Glutamatergic neuron (in vitro differentiated cells): Measurements from ENCODE around the gene KIF1C. TPM values are rescaled to one million over a fixed set of nuclear protein-coding genes. Genes with fewer than 3 reads are reported as not detected.

ENCODE experiments used
- DNase-seq: peaks from one replicate; pipeline ENCODE4 v3.0.0; 2022
- H3K27ac Mint-ChIP-seq: one replicate; pipeline ENCODE4 v1.8.0; 2020; ENCODE audit warnings: mild to moderate bottlenecking, mixed read lengths, inconsistent platforms; ENCODE audit not compliant: unreplicated experiment
- H3K27me3 Mint-ChIP-seq: one replicate; pipeline ENCODE4 v1.8.0; 2020; ENCODE audit warnings: mild to moderate bottlenecking, moderate library complexity, mixed read lengths, inconsistent platforms; ENCODE audit not compliant: unreplicated experiment
- H3K36me3 Mint-ChIP-seq: one replicate; pipeline ENCODE4 v1.8.0; 2020; ENCODE audit warnings: mild to moderate bottlenecking, mixed read lengths, inconsistent platforms; ENCODE audit not compliant: unreplicated experiment
- H3K4me1 Mint-ChIP-seq: one replicate; pipeline ENCODE4 v1.8.0; 2020; ENCODE audit warnings: mild to moderate bottlenecking, low read depth, mixed read lengths, inconsistent platforms; ENCODE audit not compliant: unreplicated experiment
- H3K4me3 Mint-ChIP-seq: one replicate; pipeline ENCODE4 v1.8.0; 2020; ENCODE audit warnings: mild to moderate bottlenecking, mixed read lengths, inconsistent platforms; ENCODE audit not compliant: unreplicated experiment
- H3K9me3 Mint-ChIP-seq: one replicate; pipeline ENCODE4 v1.8.0; 2020; ENCODE audit warnings: mild to moderate bottlenecking, moderate library complexity, mixed read lengths, inconsistent platforms; ENCODE audit not compliant: unreplicated experiment
- CTCF ChIP-seq: fragments of 200-600 bp; sonication (generic); IDR thresholded peaks from one replicate; pipeline ENCODE4 v1.5.0; 2021; ENCODE audit not compliant: partially characterized antibody, unreplicated experiment
- total RNA-seq: library from RNA; stranded (reverse); fragmentation: NEBNext Ultra II Directional; extraction: Animal tissue kit (Norgen Biotek cat#: 25700); gene quantifications from one replicate; pipeline ENCODE4 v1.2.1, GENCODE V29; 2021; ENCODE audit not compliant: unreplicated experiment

KIF1C gene
- total RNA-seq, 1 donor from 2014 or later = 5.6 TPM

DNA sequence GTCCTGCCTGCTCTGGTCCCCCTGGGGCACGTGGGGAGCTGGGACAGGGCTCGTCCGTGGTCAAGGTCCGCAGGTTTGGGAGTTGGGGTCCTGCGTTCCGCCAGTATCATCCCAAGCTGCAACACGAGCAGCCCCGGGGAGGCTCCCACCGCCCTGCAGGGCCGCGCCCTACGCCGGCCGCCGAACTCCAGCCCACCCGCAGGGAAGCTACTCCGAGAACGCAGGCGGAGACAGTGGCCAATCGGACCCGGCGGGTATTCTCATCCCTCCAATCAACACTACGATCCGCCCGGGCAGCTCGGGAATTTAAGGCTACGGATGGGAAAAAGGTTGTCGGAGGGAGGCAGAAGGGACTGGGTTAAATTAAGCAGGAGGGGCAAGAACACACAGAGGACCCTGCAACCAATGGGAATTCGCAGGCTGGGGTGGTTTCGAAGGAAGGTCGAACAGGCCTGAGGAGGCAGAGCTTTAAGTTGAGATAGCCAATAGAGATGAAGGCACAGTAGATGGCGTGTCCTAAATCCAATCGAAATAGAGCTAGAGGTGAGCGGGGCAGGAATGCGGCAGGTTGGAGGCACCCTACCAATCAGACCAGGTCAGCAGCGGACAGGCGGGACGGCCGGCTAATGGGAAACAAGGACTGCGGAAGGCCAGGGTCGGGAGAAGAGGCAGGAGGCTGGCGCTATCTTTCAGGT lies 30.8 kb upstream of the KIF1C start:
- peaks cover 20% of the 10 kb centered on the region for H3K4me1 Mint-ChIP-seq
- H3K9me3 Mint-ChIP-seq = peaks cover 5% of the 10 kb centered on the region
- H3K36me3 Mint-ChIP-seq = no peaks in the 10 kb centered on the region
- H3K4me3 Mint-ChIP-seq = no peak overlapping the region
- no peak overlapping the region for H3K27ac Mint-ChIP-seq
- peaks cover 21% of the 10 kb centered on the region for H3K27me3 Mint-ChIP-seq
- DNase-seq = peak; percentile 94
- TF ChIP-seq CTCF = no peak

GRCh38 chr17:4967539-4968485 lies 29.9 kb upstream of the KIF1C start, which contains the start of gene SPAG7:
TSS of gene SPAG7 (minus strand) at chr17:4967817. CDS start at chr17:4967804, 13 bp downstream.
- Mint-ChIP-seq H3K9me3 (peaks cover 5% of the 10 kb centered on the region), H3K36me3 (no peaks in the 10 kb centered on the region), H3K4me3 (no peak within 1 kb of the TSS), H3K4me1 (peaks cover 20% of the 10 kb centered on the region), H3K27ac (no peak within 1 kb of the TSS), H3K27me3 (peaks cover 21% of the 10 kb centered on the region)
- DNase-seq = peak; percentile 94
- TF ChIP-seq CTCF = no peak

DNA sequence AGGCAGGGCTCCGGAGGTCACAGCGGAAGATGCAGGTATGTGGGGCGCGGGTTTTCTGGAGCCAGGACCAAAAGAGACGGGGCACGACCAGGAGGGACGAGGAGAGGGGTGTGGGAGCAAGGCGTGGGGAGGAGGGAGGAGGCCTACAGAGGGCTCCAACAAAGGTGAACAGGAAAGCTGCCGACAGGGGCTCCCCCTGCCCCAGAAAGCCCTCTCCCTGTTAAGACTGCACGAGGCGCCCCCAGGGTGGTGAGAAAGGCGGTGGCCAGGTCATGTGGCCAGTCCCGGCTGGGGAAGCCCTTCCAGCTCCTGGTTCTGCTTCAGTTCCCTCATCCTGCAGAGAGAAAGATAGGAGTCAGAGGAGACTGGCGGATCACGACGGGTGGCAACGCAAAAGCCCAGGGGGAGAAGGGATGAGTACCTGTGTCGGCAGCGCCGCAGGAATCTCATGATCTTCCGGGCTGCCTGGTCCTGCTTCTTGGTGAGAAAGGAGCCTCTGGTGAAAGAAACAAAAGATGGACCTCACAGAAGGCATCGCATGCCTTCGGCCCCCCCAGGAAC lies 29.2 kb upstream of the KIF1C start:
- no peaks in the 10 kb centered on the region for H3K36me3 Mint-ChIP-seq
- peaks cover 20% of the 10 kb centered on the region for H3K4me1 Mint-ChIP-seq
- peaks cover 5% of the 10 kb centered on the region for H3K9me3 Mint-ChIP-seq
- peaks cover 21% of the 10 kb centered on the region for H3K27me3 Mint-ChIP-seq
- TF ChIP-seq CTCF = no peak
- H3K4me3 Mint-ChIP-seq = no peak overlapping the region
- peak; percentile 64 for DNase-seq
- H3K27ac Mint-ChIP-seq = no peak overlapping the region

GRCh38 chr17:4969047-4969550 lies 28.7 kb upstream of the KIF1C start:
- Mint-ChIP-seq H3K27ac (no peak overlapping the region), H3K36me3 (no peaks in the 10 kb centered on the region), H3K4me1 (peaks cover 22% of the 10 kb centered on the region), H3K4me3 (no peak overlapping the region), H3K27me3 (peaks cover 24% of the 10 kb centered on the region), H3K9me3 (peaks cover 7% of the 10 kb centered on the region)
- TF ChIP-seq CTCF = no peak
- no peak for DNase-seq
